Mucosa of stomach (tissue), 1 donor: ENCODE measurements around the gene PLPPR2.
"Not testable (repeated sequence)": the region's sequence is repeated elsewhere in the genome, so short reads cannot be mapped to it uniquely, and the experiment has no call there.

Experiments
- H3K27me3 ChIP-seq: one replicate; pipeline ENCODE4 v1.7.0; 2013; ENCODE audit warnings: mild to moderate bottlenecking, low read length; ENCODE audit not compliant: control insufficient read depth, insufficient read depth
- H3K36me3 ChIP-seq: one replicate; pipeline ENCODE4 v1.7.0; 2013; ENCODE audit warnings: low read length; ENCODE audit not compliant: control insufficient read depth, insufficient read depth
- H3K4me1 ChIP-seq: one replicate; pipeline ENCODE4 v1.7.0; 2013; ENCODE audit warnings: mild to moderate bottlenecking, low read length; ENCODE audit not compliant: control insufficient read depth, insufficient read depth
- H3K4me3 ChIP-seq: one replicate; pipeline ENCODE4 v1.7.0; 2013; ENCODE audit warnings: low read length
- H3K9ac ChIP-seq: one replicate; pipeline ENCODE4 v1.7.0; 2013; ENCODE audit warnings: mild to moderate bottlenecking, low read length, moderate library complexity
- H3K9me3 ChIP-seq: one replicate; pipeline ENCODE4 v1.7.0; 2013; ENCODE audit warnings: mild to moderate bottlenecking, low read length, moderate library complexity; ENCODE audit not compliant: control insufficient read depth
- donor health status: Pancreatic carcinoma.

Gene PLPPR2

DNA sequence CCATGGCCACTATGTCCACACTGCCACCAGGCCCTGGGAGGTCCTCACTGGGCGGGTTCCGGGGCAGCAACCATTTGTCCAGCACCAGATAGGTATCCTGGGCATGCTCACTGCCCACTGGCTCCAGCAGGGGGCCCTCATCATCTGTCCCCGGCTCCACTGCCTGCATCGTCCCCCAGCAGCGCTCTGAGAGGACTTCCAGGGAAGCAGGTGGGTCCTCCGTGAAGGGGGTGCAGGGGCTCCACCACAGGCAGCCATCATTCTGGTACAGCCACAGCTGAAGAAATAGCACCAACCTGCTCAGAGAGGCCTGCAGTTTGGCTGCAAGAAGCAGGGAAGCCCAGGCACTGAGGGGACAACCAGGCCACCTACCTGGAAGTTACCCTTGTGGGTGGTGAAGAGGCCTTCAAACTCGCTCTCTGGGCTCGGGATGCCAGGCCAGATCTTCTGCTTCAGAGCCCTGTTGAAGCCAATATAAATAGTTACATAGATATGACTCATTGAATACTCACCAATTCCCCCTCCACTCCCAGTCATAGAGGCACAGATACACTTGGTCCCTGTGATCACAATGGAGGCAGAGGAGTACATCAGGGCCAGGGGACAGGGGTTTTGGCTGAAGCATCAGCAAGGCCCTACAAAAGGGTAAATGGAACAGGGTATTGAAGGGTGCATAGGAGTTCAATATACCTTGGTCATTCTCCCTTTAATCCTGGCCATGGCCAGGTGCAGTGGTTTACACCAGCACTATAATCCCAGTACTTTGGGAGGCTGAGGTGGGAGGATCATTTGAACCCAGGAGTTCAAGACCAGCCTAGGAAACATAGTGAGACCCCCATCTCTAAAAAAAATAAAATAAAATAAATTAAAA lies 23.3 kb downstream of the PLPPR2 start:
- Histone ChIP-seq H3K9me3 (no peaks in the 10 kb centered on the region), H3K4me1 (peaks cover 64% of the 10 kb centered on the region), H3K4me3 (no peak overlapping the region), H3K27me3 (peaks cover 11% of the 10 kb centered on the region), H3K9ac (no peak overlapping the region), H3K36me3 (no peaks in the 10 kb centered on the region)

DNA sequence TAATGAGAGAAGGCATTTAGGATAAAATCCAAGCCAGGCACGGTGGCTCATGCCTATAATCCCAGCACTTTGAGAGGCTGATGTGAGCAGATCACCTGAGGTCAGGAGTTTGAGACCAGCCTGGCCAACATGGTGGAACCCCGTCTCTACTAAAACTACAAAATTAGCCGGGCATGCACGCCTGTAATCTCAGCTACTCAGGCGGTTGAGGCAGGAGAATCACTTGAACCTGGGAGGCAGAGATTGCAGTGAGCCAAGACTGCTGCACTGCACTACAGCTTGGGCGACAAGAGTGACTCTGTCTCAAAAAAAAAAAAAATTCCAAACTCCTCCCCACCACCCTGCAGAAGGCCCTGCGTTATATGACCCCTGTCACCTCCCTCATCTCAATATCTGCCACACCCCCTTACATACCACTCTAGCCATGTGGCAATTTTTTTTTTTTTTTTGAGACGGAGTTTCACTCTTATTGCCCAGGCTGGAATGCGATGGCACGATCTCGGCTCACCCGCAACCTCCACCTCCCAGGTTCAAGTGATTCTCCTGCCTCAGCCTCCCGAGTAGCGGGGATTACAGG lies 24.1 kb downstream of the PLPPR2 start:
- not testable (repeated sequence) for H3K9ac ChIP-seq, H3K36me3 ChIP-seq, H3K4me3 ChIP-seq, H3K9me3 ChIP-seq
- Histone ChIP-seq H3K27me3 (peaks cover 11% of the 10 kb centered on the region), H3K4me1 (peaks cover 65% of the 10 kb centered on the region)

DNA sequence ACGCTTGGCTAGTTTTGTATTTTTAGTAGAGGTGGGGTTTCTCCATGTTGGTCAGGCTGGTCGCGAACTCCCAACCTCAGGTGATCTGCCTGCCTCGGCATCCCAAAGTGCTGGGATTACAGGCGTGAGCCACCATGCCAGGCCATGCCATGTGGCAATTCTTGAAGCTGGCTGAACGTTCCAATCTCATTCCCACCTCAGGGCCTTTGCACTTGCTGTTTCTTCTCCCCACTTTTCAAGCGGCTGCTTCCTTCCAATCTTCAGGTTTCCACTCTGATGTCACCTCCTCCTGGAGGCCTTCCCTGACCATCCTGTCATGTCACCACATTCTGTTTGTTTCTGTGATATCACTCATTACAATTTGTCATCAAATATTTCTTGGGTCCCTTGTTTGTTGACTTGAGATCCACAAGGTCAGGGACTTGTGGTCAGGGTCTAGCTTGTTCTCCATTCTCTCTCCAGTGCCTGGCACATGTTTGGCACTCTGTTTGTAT lies 24.7 kb downstream of the PLPPR2 start:
- H3K36me3 ChIP-seq: no peaks in the 10 kb centered on the region
- H3K9me3 ChIP-seq: no peaks in the 10 kb centered on the region
- peaks cover 66% of the 10 kb centered on the region for H3K4me1 ChIP-seq
- peaks cover 11% of the 10 kb centered on the region for H3K27me3 ChIP-seq
- no peak overlapping the region for H3K9ac ChIP-seq
- H3K4me3 ChIP-seq: no peak overlapping the region

DNA sequence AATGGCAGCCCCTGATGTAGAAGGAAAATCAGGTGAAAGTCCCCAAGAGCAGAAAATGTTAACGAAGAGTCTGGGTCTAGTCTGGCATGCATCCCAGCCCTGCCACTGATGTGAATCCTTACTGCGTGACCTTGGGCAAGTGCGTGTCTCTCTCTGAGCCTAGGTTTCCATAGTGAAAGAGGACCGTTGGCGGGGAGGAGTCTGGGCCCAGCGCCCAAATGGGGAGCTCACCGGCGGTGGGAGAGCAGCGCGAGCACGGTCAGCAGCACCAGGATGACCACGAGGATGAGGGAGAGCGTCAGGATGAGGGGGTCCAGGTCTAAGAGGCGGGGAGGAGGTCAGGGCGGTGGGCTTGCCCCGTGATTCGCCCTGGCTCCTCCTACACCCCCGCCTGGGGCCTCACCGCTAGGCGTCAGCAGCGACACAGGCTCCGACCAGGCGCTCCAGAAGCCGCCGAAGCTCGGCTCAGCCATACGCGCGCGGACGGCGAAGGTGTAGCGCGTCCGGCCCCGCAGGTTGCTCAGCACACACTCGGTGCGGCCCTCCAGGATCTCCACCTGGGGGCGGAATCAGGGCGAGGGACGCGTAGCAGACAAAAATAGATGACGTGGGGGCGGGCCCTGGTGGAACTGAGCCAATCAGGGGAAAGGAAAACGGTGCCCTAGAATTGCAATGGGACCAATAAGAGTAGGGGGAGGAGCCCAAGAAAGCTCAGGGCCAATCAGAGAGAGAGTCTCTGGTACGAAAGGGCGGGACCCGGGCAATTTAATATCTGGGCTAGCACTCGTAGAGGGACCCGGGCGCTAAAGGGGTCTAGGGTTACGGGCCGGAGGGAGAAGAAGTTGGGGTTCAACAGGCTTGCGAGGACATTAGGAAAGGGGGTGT lies 25.7 kb downstream of the PLPPR2 start:
- H3K27me3 ChIP-seq: peaks cover 11% of the 10 kb centered on the region
- no peaks in the 10 kb centered on the region for H3K36me3 ChIP-seq
- H3K4me3 ChIP-seq: peak overlapping the region; percentile 4
- H3K4me1 ChIP-seq: peaks cover 59% of the 10 kb centered on the region
- peak overlapping the region; percentile 42 for H3K9ac ChIP-seq
- H3K9me3 ChIP-seq: no peaks in the 10 kb centered on the region

DNA sequence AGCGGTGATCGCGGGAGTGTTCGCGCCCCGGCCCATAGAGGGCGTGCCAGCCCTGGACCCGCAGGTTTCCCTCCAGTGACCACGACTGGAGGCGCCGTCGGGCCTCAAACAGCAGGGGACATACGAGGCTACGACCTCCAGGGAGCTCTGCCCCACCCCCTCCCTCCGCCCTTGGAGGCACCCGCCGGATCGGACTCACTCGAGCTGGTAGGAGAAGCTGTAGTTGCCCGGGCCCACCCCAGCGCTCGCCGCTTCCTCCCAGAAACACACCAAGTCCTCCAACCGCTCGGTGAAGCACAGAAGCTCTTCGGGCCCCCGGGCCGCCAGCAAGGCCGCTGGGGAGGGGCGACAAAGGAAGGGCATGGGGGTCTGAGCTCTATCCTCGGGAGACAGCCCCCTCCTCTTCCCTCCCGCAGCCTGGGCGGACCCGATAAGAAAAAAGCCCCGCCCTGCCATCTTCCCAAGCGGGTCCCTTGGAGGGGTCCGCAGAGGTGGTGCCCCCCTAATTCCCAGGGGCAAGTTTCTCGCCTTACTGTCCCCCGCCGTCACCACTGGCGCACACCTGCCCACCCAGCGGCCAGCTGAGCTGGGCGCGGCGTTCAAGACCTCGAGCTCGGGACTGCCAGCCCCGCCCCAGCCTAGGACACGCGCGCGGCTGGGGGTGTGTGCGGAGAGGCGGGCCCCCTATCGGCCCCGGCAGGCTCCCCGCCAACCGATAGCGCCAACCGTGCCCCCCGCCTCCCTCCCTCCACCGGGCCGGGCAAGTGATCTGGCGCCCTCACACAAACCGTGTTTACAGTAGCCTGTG lies 27.9 kb downstream of the PLPPR2 start:
- H3K27me3 ChIP-seq: peaks cover 11% of the 10 kb centered on the region

DNA sequence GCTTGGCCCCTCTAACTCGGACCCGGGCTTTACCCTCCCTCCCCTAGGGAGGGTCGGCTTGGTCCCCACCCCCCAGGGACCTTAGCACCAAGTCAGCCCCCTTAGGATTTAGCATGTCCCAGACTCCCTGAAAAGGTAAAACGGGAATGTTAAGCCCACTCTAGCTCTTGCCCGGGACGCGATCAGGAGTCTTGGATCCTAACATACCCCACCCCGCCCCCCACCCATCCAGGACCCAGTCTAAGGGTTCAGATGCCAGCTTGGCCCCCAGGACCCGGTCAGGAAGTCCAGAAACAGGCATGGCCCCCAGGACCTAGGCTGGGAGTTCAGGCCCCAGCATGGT lies 28.4 kb downstream of the PLPPR2 start:
- Histone ChIP-seq H3K9ac (peak overlapping the region; percentile 43), H3K9me3 (no peaks in the 10 kb centered on the region), H3K4me3 (peak overlapping the region; percentile 8), H3K27me3 (peaks cover 11% of the 10 kb centered on the region), H3K4me1 (peaks cover 38% of the 10 kb centered on the region), H3K36me3 (no peaks in the 10 kb centered on the region)

More for the DNA sequence above, 27.9 kb downstream of the PLPPR2 start:
- H3K36me3 ChIP-seq: no peaks in the 10 kb centered on the region
- H3K4me3 ChIP-seq: no peak overlapping the region
- peaks cover 44% of the 10 kb centered on the region for H3K4me1 ChIP-seq
- H3K9ac ChIP-seq: peak overlapping the region; percentile 43
- H3K9me3 ChIP-seq: no peaks in the 10 kb centered on the region

DNA sequence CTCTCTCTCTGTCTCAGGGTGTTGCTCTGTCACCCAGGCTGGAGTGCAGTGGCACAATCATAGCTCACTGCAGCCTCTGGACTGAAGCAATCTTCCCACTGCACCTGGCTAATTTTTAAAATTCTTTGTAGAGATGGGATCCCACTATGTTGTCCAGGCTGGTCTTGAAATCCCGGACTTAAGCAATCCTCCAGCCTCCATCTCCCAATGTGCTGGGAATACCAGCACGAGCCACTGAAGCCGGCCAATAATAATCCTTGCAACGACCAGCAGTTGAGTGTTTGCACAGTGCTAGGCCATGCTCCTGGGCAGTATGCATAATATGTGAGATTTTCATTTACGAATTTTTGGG lies 29.5 kb downstream of the PLPPR2 start:
- peaks cover 35% of the 10 kb centered on the region for H3K4me1 ChIP-seq
- peaks cover 11% of the 10 kb centered on the region for H3K27me3 ChIP-seq
- no peak overlapping the region for H3K4me3 ChIP-seq
- no peaks in the 10 kb centered on the region for H3K36me3 ChIP-seq
- H3K9ac ChIP-seq: no peak overlapping the region
- H3K9me3 ChIP-seq: no peaks in the 10 kb centered on the region

DNA sequence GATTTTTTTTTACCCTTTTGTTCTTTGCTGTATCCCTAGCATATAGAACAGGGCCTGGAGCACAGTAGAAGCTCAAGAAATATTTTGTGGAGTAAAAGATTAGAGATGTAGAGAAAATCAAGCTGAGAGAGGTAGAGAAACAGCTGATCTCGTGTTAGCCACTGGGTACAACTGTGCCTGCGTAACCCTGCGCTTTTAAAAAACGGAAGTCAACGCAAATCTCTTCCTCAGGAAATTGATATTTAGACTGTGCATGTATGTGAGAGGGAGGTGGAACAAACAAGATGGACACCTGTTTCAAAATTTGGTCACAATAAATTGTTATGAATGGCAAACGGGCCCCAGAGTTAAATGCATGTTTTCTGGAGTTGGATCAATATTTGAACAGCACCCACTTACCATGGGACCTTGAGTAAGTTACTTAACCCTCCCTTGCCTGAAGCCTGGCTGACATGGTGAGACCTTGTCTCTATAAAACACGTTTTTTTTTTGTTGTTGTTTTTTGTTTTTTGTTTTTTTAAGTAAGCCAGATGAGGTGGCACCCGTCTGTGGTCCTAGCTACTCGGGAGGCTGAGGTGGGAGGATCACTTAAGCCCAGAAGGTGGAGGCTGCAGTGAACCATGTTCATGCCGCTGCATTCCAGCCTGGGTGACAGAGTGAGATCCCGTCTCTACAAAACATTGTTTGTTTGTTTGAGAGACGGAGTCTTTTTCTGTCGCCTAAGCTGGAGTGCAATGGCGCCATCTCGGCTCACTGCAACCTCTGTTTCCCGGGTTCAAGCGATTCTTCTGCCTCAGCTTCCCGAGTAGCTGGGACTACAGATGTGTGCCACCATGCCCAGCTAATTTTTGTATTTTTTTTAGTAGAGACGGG lies 32.2 kb downstream of the PLPPR2 start:
- Histone ChIP-seq H3K4me3 (no peak overlapping the region), H3K9ac (no peak overlapping the region), H3K36me3 (no peaks in the 10 kb centered on the region), H3K27me3 (peaks cover 11% of the 10 kb centered on the region), H3K4me1 (peaks cover 20% of the 10 kb centered on the region), H3K9me3 (no peaks in the 10 kb centered on the region)

DNA sequence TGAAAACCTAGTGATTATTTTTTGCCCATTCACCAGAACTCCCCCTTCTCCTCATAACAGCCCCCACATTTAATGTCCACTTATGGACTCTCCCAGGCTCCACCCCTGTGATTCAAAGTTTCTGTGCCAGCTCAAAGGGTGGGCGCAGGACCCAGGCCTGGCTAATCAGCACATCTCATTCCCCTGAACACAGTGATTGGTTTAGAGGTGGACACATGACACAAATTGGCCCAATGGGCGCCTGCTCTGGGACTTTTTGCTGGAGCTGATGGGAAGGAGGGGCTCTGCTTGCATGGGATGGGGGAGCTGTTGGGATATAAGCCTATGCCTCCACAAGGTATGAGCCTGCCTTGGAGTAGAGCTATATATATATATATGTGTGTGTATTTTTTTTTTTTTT lies 35.1 kb downstream of the PLPPR2 start:
- Histone ChIP-seq H3K9ac (no peak overlapping the region), H3K4me1 (no peaks in the 10 kb centered on the region), H3K4me3 (no peak overlapping the region), H3K27me3 (no peaks in the 10 kb centered on the region), H3K9me3 (no peaks in the 10 kb centered on the region), H3K36me3 (no peaks in the 10 kb centered on the region)

DNA sequence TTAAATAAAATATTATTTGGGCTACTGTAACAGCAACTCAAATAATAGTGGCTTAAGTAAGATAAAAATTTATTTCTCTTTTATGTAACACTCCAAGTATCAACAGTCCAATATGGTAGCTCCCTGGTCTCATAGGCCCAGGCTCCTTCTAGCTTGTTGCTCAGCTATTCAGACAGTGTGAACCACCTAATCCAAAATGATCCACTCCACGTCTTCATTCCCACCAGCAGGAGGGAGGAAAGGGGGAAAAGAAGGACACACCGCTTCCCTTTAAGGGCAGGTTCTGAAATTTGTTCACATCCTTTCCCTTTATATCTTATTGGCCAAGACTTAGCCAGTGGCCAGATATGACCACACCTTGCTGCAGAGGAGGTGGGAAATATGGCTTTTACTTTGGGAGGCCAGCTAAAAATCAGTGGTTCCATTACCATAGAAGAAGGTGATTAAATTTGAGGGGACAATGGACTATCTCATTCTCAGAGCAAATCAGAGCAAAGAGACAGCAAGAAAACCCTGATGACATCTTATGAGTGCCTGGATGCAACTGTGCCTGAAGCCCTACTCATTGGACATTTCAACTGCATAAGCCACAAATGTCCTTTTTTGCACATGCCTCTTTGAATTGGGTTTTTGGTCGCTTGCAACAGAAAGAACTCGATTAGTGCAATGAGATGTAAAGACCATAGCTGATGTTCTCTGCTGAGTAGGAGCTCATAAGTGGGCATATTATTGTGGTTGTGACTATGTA lies 35.9 kb downstream of the PLPPR2 start:
- no peaks in the 10 kb centered on the region for H3K9me3 ChIP-seq
- no peaks in the 10 kb centered on the region for H3K36me3 ChIP-seq
- no peak overlapping the region for H3K9ac ChIP-seq
- no peak overlapping the region for H3K4me3 ChIP-seq
- no peaks in the 10 kb centered on the region for H3K27me3 ChIP-seq
- H3K4me1 ChIP-seq: no peaks in the 10 kb centered on the region
